GM19452 (cell line): ENCODE results near the gene LYPD1.

Source experiments
- ATAC-seq: cut with Tn5 transposase; IDR thresholded peaks from one replicate; pipeline ENCODE4 v1.9.1; 2021; ENCODE audit not compliant: unreplicated experiment

LYPD1 gene

DNA sequence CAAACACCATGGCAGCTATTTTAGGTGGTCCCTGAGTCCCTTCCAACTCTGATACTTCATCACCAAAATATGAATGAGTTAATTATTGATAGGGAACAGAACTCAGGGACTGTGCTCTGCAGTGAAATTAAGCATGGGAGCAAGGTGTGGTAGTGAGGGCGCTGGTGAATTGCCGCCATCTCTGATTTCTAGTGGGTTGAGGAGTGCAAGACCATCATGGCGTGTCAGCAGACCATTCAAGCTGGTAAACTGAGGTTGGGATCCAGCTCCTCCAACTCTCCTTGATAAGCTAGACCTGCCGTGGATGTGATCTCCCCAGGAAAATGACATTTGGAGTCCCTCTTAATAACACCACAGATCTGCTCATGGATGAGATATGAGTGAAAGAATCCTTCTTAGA is 70.4 kb downstream of the LYPD1 start:
- no peak for ATAC-seq

DNA sequence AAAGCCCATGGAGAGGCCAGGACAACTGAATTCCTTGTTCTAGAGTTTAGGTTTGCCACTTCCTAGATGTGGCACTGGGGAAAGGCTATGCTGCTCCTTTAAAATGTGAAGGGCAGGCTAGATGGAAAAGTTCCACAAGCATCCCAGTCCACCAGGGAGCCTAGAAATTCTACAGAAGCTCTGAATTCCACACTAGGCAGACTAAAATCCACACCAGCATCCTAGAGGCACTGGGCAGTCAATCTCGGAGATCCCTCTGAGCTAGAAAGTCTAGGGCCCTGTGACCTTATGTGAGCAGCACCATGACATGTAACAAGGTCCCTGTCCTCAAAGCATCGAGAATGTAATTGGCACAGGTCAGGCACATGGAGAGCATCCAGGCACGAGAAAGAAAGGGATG is 71.5 kb downstream of the LYPD1 start:
- no peak for ATAC-seq

DNA sequence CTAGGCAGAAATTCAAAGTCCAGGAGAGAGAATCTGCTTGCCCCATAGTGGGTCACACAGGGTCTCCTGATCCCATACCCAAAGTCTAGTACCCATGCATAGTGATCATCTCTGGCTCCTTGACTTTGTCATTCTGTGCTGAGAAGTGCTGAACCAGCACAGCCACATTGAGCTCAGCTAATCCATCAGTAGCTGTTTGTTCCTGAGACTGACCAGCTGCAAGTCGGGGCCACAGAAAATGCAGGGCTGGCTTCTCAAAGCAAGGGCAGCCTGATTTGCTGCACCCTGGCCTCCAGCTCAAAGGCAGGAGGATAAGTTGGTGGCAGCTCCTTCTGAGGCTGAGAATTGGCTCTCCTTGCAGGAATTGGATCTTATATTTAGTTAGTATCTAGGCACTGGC is 72.2 kb downstream of the LYPD1 start:
- ATAC-seq = no peak

DNA sequence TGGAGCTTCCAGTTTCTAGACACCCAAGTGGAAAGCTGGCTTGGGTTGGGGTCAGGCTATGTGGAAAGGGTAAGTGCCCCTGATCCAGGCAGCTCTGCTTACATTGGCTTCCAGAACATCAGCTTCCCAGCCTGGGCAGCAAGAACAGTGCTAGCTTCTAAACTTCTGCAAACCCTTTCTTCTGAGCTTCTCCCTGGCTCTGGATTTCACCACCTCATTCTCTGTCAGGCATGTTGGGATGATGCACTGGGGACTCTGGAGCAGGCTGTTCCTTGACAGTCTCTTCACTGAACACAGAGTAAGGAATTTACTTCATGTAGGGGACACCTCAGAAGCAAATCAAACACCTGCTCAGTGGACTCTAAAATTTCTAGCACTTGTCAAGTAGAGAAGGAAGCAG is 72.8 kb downstream of the LYPD1 start:
- no peak for ATAC-seq

DNA sequence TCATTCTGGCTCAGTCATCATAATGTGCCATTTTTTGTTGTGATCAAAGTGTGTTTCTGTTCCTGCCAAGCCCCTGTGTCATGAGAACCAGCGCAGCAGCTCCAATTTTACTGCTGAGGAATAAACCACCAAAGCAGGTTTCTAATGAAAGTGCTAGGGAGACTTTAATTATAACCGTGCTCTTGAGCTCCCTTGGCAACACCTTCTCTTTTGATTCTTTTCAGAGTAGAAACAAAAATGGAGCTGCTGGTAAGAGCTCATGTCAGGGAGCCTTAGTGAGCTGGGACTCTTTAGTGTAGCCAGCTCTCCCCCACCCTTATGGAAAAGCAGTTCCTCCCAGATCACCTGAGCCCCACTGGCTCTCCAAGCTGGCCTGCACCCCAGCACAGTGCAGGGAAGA is 74.3 kb downstream of the LYPD1 start:
- ATAC-seq = no peak

DNA sequence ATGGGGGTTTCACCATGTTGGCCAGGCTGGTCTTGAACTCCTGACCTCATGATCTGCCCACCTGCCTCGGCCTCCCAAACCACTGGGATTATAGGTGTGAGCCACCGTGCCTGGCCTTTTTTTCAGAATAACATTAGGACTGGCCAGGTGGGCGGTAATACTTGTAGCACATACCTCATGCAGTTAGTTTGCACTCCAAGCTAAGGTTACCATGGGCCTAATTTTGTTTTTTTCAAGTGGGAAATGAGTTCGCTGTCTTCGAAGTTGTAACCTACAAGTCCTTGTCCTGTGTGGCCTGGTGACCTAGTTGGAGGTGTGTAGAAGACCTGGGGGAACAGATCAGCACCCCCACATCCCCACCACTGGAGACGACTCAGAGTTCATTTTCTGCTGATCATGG is 74.8 kb downstream of the LYPD1 start:
- no peak for ATAC-seq
